ENCODE measurements around the gene RFX7.

The RFX7 gene

GRCh38 chr15:56150204-56150603 lies 93.5 kb downstream of the RFX7 start:
- Histone ChIP-seq H3K4me1 (ENCODE audit: insufficient read depth, insufficient read length) (no peaks in the 10 kb centered on the region), H3K36me3 (ENCODE audit: insufficient read depth, insufficient read length, low read length) (no peaks in the 10 kb centered on the region), H3K27me3 (ENCODE audit: insufficient read depth, insufficient read length) (no peaks in the 10 kb centered on the region), H3K4me3 (ENCODE audit: insufficient read length, low read depth) (no peak overlapping the region), H3K9ac (ENCODE audit: insufficient read length, low read depth) (no peak overlapping the region), H3K9me3 (ENCODE audit: insufficient read depth, low read length) (peaks cover 4% of the 10 kb centered on the region; the same call in 1 of the 2 replicates)
- no peak for DNase-seq (ENCODE audit: low read depth, low spot score)
- TF ChIP-seq SUZ12 (IDR thresholded peaks at IDR 0.05; ENCODE audit: extremely low read depth, insufficient read depth, insufficient read length): no peak
- TF ChIP-seq ZNF274 (IDR thresholded peaks at IDR 0.05; ENCODE audit: low read depth, low read length): no peak
- no peak for TF ChIP-seq YY1 (IDR thresholded peaks at IDR 0.05; ENCODE audit: insufficient read depth, insufficient read length)

- no peak for DNase-seq (ENCODE audit: low read depth, low spot score)
- H3K27me3 ChIP-seq (ENCODE audit: insufficient read depth, insufficient read length): no peaks in the 10 kb centered on the region
- peaks cover under 1% of the 10 kb centered on the region for H3K36me3 ChIP-seq (ENCODE audit: insufficient read depth, insufficient read length, low read length)
- no peak for TF ChIP-seq YY1 (IDR thresholded peaks at IDR 0.05; ENCODE audit: insufficient read depth, insufficient read length)
- TF ChIP-seq ZNF274 (IDR thresholded peaks at IDR 0.05; ENCODE audit: low read depth, low read length): no peak
- TF ChIP-seq SUZ12 (IDR thresholded peaks at IDR 0.05; ENCODE audit: extremely low read depth, insufficient read depth, insufficient read length): no peak
- no peaks in the 10 kb centered on the region for H3K4me1 ChIP-seq (ENCODE audit: insufficient read depth, insufficient read length)
- no peak overlapping the region for H3K9ac ChIP-seq (ENCODE audit: insufficient read length, low read depth)
- no peak overlapping the region for H3K4me3 ChIP-seq (ENCODE audit: insufficient read length, low read depth)
- no peaks in the 10 kb centered on the region for H3K9me3 ChIP-seq (ENCODE audit: insufficient read depth, low read length)
These were observed 95.6 kb downstream of the RFX7 start for GRCh38 chr15:56148064-56148463.

- Histone ChIP-seq H3K4me3 (ENCODE audit: insufficient read length, low read depth) (no peak overlapping the region), H3K4me1 (ENCODE audit: insufficient read depth, insufficient read length) (no peaks in the 10 kb centered on the region), H3K36me3 (ENCODE audit: insufficient read depth, insufficient read length, low read length) (peaks cover 10% of the 10 kb centered on the region), H3K9me3 (ENCODE audit: insufficient read depth, low read length) (no peaks in the 10 kb centered on the region), H3K9ac (ENCODE audit: insufficient read length, low read depth) (no peak overlapping the region), H3K27me3 (ENCODE audit: insufficient read depth, insufficient read length) (no peaks in the 10 kb centered on the region)
- TF ChIP-seq ZNF274 (IDR thresholded peaks at IDR 0.05; ENCODE audit: low read depth, low read length) (no peak), YY1 (IDR thresholded peaks at IDR 0.05; ENCODE audit: insufficient read depth, insufficient read length) (no peak), SUZ12 (IDR thresholded peaks at IDR 0.05; ENCODE audit: extremely low read depth, insufficient read depth, insufficient read length) (no peak)
- no peak for DNase-seq (ENCODE audit: low read depth, low spot score)
These were observed 96.9 kb downstream of the RFX7 start for GRCh38 chr15:56146756-56147155.

GRCh38 chr15:56128081-56128480 lies 115.6 kb downstream of the RFX7 start:
- no peaks in the 10 kb centered on the region for H3K4me1 ChIP-seq (ENCODE audit: insufficient read depth, insufficient read length)
- DNase-seq (ENCODE audit: low read depth, low spot score): no peak
- H3K27me3 ChIP-seq (ENCODE audit: insufficient read depth, insufficient read length): no peaks in the 10 kb centered on the region
- peaks cover 24% of the 10 kb centered on the region for H3K9me3 ChIP-seq (ENCODE audit: insufficient read depth, low read length)
- no peaks in the 10 kb centered on the region for H3K36me3 ChIP-seq (ENCODE audit: insufficient read depth, insufficient read length, low read length)
- no peak overlapping the region for H3K4me3 ChIP-seq (ENCODE audit: insufficient read length, low read depth)
- TF ChIP-seq YY1 (IDR thresholded peaks at IDR 0.05; ENCODE audit: insufficient read depth, insufficient read length): no peak
- TF ChIP-seq SUZ12 (IDR thresholded peaks at IDR 0.05; ENCODE audit: extremely low read depth, insufficient read depth, insufficient read length): no peak
- no peak for TF ChIP-seq ZNF274 (IDR thresholded peaks at IDR 0.05; ENCODE audit: low read depth, low read length)
- H3K9ac ChIP-seq (ENCODE audit: insufficient read length, low read depth): no peak overlapping the region

GRCh38 chr15:56126409-56126808 lies 117.3 kb downstream of the RFX7 start:
- TF ChIP-seq SUZ12 (IDR thresholded peaks at IDR 0.05; ENCODE audit: extremely low read depth, insufficient read depth, insufficient read length) (no peak), ZNF274 (IDR thresholded peaks at IDR 0.05; ENCODE audit: low read depth, low read length) (no peak), YY1 (IDR thresholded peaks at IDR 0.05; ENCODE audit: insufficient read depth, insufficient read length) (no peak)
- Histone ChIP-seq H3K27me3 (ENCODE audit: insufficient read depth, insufficient read length) (no peaks in the 10 kb centered on the region), H3K9ac (ENCODE audit: insufficient read length, low read depth) (no peak overlapping the region), H3K36me3 (ENCODE audit: insufficient read depth, insufficient read length, low read length) (peaks cover 6% of the 10 kb centered on the region), H3K4me3 (ENCODE audit: insufficient read length, low read depth) (no peak overlapping the region), H3K9me3 (ENCODE audit: insufficient read depth, low read length) (peaks cover 24% of the 10 kb centered on the region), H3K4me1 (ENCODE audit: insufficient read depth, insufficient read length) (no peaks in the 10 kb centered on the region)
- no peak for DNase-seq (ENCODE audit: low read depth, low spot score)

GRCh38 chr15:56124391-56124790 lies 119.3 kb downstream of the RFX7 start:
- no peak overlapping the region for H3K9ac ChIP-seq (ENCODE audit: insufficient read length, low read depth)
- TF ChIP-seq YY1 (IDR thresholded peaks at IDR 0.05; ENCODE audit: insufficient read depth, insufficient read length): no peak
- TF ChIP-seq SUZ12 (IDR thresholded peaks at IDR 0.05; ENCODE audit: extremely low read depth, insufficient read depth, insufficient read length): no peak
- no peak for TF ChIP-seq ZNF274 (IDR thresholded peaks at IDR 0.05; ENCODE audit: low read depth, low read length)
- no peaks in the 10 kb centered on the region for H3K27me3 ChIP-seq (ENCODE audit: insufficient read depth, insufficient read length)
- no peak for DNase-seq (ENCODE audit: low read depth, low spot score)
- H3K9me3 ChIP-seq (ENCODE audit: insufficient read depth, low read length): peaks cover 29% of the 10 kb centered on the region
- no peaks in the 10 kb centered on the region for H3K4me1 ChIP-seq (ENCODE audit: insufficient read depth, insufficient read length)
- H3K4me3 ChIP-seq (ENCODE audit: insufficient read length, low read depth): no peak overlapping the region
- peaks cover 6% of the 10 kb centered on the region for H3K36me3 ChIP-seq (ENCODE audit: insufficient read depth, insufficient read length, low read length)

- H3K27me3 ChIP-seq (ENCODE audit: insufficient read depth, insufficient read length): no peaks in the 10 kb centered on the region
- H3K36me3 ChIP-seq (ENCODE audit: insufficient read depth, insufficient read length, low read length): peaks cover 5% of the 10 kb centered on the region
- TF ChIP-seq YY1 (IDR thresholded peaks at IDR 0.05; ENCODE audit: insufficient read depth, insufficient read length): no peak
- TF ChIP-seq ZNF274 (IDR thresholded peaks at IDR 0.05; ENCODE audit: low read depth, low read length): no peak
- no peak for TF ChIP-seq SUZ12 (IDR thresholded peaks at IDR 0.05; ENCODE audit: extremely low read depth, insufficient read depth, insufficient read length)
- H3K4me3 ChIP-seq (ENCODE audit: insufficient read length, low read depth): no peak overlapping the region
- H3K9ac ChIP-seq (ENCODE audit: insufficient read length, low read depth): no peak overlapping the region
- H3K9me3 ChIP-seq (ENCODE audit: insufficient read depth, low read length): no peaks in the 10 kb centered on the region
- no peaks in the 10 kb centered on the region for H3K4me1 ChIP-seq (ENCODE audit: insufficient read depth, insufficient read length)
- no peak for DNase-seq (ENCODE audit: low read depth, low spot score)
These were observed 137.8 kb downstream of the RFX7 start for GRCh38 chr15:56105855-56106254.

Measured in NT2/D1 (cell line).